Heart right ventricle (tissue), 16 donors: ENCODE measurements around the gene CS. TPM values are rescaled to one million over a fixed set of nuclear protein-coding genes. Genes with fewer than 3 reads are reported as not detected.
"Not testable (repeated sequence)": the region's sequence is repeated elsewhere in the genome, so short reads cannot be mapped to it uniquely, and the experiment has no call there.

Experiments used
- ATAC-seq, 8 donors: fragments of 200-7000 bp; cut with Tn5 transposase; one replicate each; pipeline ENCODE4 v1.9.1; 2020; ENCODE audit warnings: mild to moderate bottlenecking in 8 of 8, moderate library complexity in 8 of 8, moderate number of reproducible peaks in 1 of 8
- DNase-seq, 2 donors: peaks; one replicate each; pipeline ENCODE4 v3.0.0-alpha.2; 2020
- H3K27ac ChIP-seq, 10 donors: fragments of 200-600 bp; sonication (generic) in 2 of 10; one replicate each; pipeline versions ENCODE4 v1.5.0 to v1.8.0; 2020 to 2022; ENCODE audit warnings: mild to moderate bottlenecking in 3 of 10
- H3K27me3 ChIP-seq, 7 donors: fragments of 200-600 bp; one replicate each; pipeline ENCODE4 v1.8.0; 2021 to 2022; ENCODE audit warnings: mild to moderate bottlenecking in 2 of 7
- H3K36me3 ChIP-seq, 9 donors: fragments of 200-600 bp; sonication (generic) in 1 of 9; one replicate each; pipeline versions ENCODE4 v1.5.0 to v1.8.0; 2020 to 2022; ENCODE audit warnings: mild to moderate bottlenecking in 2 of 9
- H3K4me1 ChIP-seq, 9 donors: fragments of 200-600 bp; sonication (generic) in 1 of 9; one replicate each; pipeline versions ENCODE4 v1.5.0 to v1.8.0; 2020 to 2022; ENCODE audit warnings: mild to moderate bottlenecking in 4 of 9
- H3K4me3 ChIP-seq, 10 donors: fragments of 200-600 bp; sonication (generic) in 2 of 10; one replicate each; pipeline versions ENCODE4 v1.5.0 to v1.8.0; 2020 to 2022; ENCODE audit warnings: mild to moderate bottlenecking in 7 of 10, moderate library complexity in 2 of 10
- H3K9me3 ChIP-seq, 11 donors: fragments of 200-600 bp in 10 of 11; sonication (generic) in 2 of 11; one replicate each; pipeline versions ENCODE4 v1.5.0 to v1.8.0; 2013 to 2022; ENCODE audit warnings: mild to moderate bottlenecking in 2 of 11, control low read depth in 1 of 11, moderate library complexity in 1 of 11
- WGBS, 2 donors: extraction: QIAGEN DNeasy Blood & Tissue Kit; methylation state at CpG; one replicate each; pipeline ENCODE4 v1.1.7; 2013; ENCODE audit warnings: inconsistent platforms in 1 of 2; 5-methylcytosine and 5-hydroxymethylcytosine counted together
- intact Hi-C, 10 donors: fragments of 100-400 bp; cut with DNase I; formaldehyde crosslinking; loops; one replicate each; pipeline versions ENCODE4 v1.11.1 to v1.14.2; 2022
- polyA plus RNA-seq, 2 donors: library from polyadenylated mRNA; stranded (reverse); fragments of 200-250 nt; gene quantifications; one replicate each; pipeline ENCODE4 v1.2.3, GENCODE V29; 2013
- total RNA-seq, 10 donors: library from RNA; stranded (reverse); fragmentation: NEBNext Ultra II Directional in 3 of 10; extraction: Animal tissue kit (Norgen Biotek cat#: 25700) in 3 of 10; gene quantifications; one replicate each; pipeline versions ENCODE4 v1.2.1 to v1.2.4, GENCODE V29; 2021 to 2023
- TF ChIP-seq, protein P1 (sequence below), 9 donors: fragments of 200-600 bp; sonication (generic) in 2 of 9; IDR thresholded peaks; one replicate each; pipeline versions ENCODE4 v1.5.0 to v1.8.0; 2021 to 2022; ENCODE audit warnings: antibody characterized with exemption in 9 of 9, mild to moderate bottlenecking in 5 of 9, moderate library complexity in 1 of 9
- donor health status: Arrhythmogenic right ventricular cardiomyopathy.
- donor health status: ischemic (EF 13 %, LVEDD 7.1; RV severe dilation, severe dysfunction).
- donor health status: healthy with polysubstance abuse.
- donor health status: DM: no; HTN: yes; CAD: no.
- donor health status: DM: no; HTN: no; CAD: no.
- donor health status: ischemic (EF 25% LVEDD 6.9; RV normal size, moderate dysfunction).
- donor health status: ischemic (EF 25% LVEDD 5.7; RV mildly dilated, moderate dysfunction).
- donor health status: healthy.
- donor health status: DM: yes; HTN: yes; CAD: no.
- donor health status: Ischemic cardiomyopathy.
- donor health status: ischemic (EF 35%, LVEDD 5.7; RV mildly dilated, moderate dysfunction).
- donor health status: nonischemic (EF 11% LVEDD 7.7; RV severe dilation, severe dysfunction).
- donor health status: DM: yes; HTN: yes; CAD: no.
- donor health status: PGD.
- donor health status: ischemic (EF 29% LVEDD 5.4; RV normal size, mild dysfunction).
- donor health status: nonischemic (EF 23%, LVEDD 6.1; RV moderate dilation, normal function).

The CS gene
- total and polyA plus RNA-seq, 12 donors, result 154 to 991 (median 859) TPM

DNA sequence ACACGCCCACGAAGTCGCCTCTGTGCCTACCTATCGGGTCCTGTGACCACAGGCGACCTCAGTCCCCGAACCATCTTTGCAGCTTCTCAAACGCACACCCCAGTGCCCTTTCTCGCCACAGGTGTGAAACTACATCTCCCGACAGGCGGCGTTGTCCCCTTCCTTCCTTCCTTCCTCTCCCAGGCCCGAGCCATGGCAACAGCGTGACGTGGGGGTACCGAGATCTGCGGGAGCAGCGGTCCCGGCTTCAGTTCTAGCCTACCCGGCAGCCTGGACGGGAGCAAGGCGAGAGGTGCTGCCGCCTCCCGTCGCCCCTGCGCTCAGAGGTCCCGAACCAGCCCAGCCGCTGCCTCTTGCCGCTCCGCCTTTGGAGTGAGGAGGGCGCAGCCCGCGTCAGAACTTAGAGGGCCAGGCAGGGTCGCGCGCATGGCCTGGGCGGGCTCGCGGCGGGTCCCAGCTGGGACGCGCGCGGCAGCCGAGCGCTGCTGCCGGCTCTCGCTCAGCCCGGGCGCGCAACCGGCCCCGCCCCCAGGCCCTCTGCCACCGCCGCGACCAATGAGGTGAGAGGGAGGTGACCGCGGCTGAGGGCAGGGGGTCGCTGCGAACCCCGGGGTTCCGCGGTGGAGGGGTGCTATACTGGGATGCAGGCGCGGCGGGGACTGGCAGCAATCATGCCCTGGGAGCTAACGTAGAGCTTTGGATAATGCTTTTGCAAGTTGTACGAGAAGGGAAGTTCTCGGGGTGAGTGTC lies 33.3 kb downstream of the CS start, which contains the start of gene COQ10A:
TSS of gene COQ10A (plus strand) at position 250 of the 750 bp plus-strand sequence. CDS start at position 427, 177 bp downstream.
- WGBS, 2 donors, result 0 to 1% methylated on average over 68 of the region's 68 CpGs
- H3K36me3 ChIP-seq, result peaks cover 0 to 35% (median 15%) of the 10 kb centered on the region in 9 donors
- intact Hi-C loops, result loop anchor here in 3 of 10 donors (2.0 to 10.0 kb wide), 3 partner anchors 26 to 198 kb away; partner anchors contain the start of genes CS (in 2 of the 3) and SPRYD4 (in 1 of the 3)
- peak within 1 kb of the TSS; percentile 57 to 90 (median 78) for H3K4me3 ChIP-seq
- no peaks in the 10 kb centered on the region for H3K27me3 ChIP-seq
- H3K27ac ChIP-seq, result peak within 1 kb of the TSS; percentile 90 to 99 (median 96)
- peak; percentile 88 to 92 for DNase-seq
- peaks cover 12 to 52% (median 23%) of the 10 kb centered on the region in 9 donors for H3K4me1 ChIP-seq
- TF ChIP-seq, protein P1, sequence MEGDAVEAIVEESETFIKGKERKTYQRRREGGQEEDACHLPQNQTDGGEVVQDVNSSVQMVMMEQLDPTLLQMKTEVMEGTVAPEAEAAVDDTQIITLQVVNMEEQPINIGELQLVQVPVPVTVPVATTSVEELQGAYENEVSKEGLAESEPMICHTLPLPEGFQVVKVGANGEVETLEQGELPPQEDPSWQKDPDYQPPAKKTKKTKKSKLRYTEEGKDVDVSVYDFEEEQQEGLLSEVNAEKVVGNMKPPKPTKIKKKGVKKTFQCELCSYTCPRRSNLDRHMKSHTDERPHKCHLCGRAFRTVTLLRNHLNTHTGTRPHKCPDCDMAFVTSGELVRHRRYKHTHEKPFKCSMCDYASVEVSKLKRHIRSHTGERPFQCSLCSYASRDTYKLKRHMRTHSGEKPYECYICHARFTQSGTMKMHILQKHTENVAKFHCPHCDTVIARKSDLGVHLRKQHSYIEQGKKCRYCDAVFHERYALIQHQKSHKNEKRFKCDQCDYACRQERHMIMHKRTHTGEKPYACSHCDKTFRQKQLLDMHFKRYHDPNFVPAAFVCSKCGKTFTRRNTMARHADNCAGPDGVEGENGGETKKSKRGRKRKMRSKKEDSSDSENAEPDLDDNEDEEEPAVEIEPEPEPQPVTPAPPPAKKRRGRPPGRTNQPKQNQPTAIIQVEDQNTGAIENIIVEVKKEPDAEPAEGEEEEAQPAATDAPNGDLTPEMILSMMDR (IDR thresholded peaks at IDR 0.05), result peak; percentile 48 to 83 (median 68)
- ATAC-seq, result peak; percentile 90 to 97 (median 93)
- H3K9me3 ChIP-seq, result no peaks in the 10 kb centered on the region

DNA sequence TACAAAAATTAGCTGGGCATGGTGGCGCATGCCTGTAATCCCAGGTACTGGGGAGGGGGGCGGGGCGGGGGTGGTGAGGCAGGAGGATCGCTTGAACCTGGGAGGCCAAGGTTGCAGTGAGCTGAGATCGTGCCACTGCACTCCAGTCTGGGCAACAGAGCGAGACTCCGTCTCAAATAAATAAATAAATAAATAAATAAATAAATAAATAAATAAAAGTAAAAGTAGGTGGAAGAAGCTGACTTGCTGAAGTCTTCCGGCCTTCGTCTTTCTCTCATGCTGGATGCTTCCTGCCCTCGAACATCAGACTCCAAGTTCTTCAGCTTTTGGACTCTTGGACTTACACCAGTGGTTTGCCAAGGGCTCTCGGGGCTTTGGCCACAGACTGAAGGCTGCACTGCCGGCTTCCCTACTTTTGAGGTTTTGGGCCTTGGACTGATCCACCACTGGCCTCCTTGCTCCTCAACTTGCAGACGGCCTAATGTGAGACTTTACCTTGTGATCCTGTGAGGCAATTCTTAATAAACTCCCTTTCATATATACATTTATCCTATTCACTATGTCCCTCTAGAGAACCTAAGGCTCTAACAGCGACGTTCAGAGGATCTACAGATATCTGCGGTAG lies 34.0 kb downstream of the CS start:
- H3K9me3 ChIP-seq, ATAC-seq, H3K27me3 ChIP-seq, DNase-seq: not testable (repeated sequence)
- Histone ChIP-seq H3K36me3 (peaks cover 0 to 29% (median 15%) of the 10 kb centered on the region in 9 donors), H3K4me1 (peaks cover 12 to 45% (median 22%) of the 10 kb centered on the region in 9 donors), H3K27ac (peak overlapping the region; percentile 90 to 99 (median 96)), H3K4me3 (peak overlapping the region; percentile 57 to 90 (median 78))
- intact Hi-C loops, result loop anchor here in 3 of 10 donors (2.0 to 10.0 kb wide), 3 partner anchors 27 to 199 kb away; partner anchors contain the start of genes CS (in 2 of the 3) and SPRYD4 (in 1 of the 3)
- 57 to 60% methylated on average over 16 of the region's 16 CpGs for WGBS, 2 donors

DNA sequence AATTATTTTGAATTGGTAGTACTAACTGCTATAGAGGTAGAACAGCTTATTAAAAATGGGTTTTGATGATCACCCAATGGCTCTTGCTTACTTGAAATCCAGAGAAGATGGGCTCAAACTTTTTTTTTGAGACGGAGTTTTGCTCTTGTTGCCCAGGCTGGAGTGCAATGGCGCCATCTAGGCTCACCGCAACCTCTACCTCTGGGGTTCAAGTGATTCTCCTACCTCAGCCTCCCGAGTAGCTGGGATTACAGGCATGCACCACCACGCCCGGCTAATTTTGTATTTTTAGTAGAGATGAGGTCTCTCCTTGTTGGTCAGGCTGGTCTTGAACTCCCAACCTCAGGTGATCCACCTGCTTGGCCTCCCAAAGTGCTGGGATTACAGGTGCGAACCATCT lies 37.2 kb downstream of the CS start:
- H3K27me3 ChIP-seq, DNase-seq, ATAC-seq, H3K36me3 ChIP-seq, H3K4me3 ChIP-seq, H3K9me3 ChIP-seq, H3K27ac ChIP-seq: not testable (repeated sequence)
- WGBS, 2 donors, result 91 to 92% methylated on average over 7 of the region's 7 CpGs
- peaks cover 7 to 28% (median 21%) of the 10 kb centered on the region in 9 donors for H3K4me1 ChIP-seq
- TF ChIP-seq, protein P1 (IDR thresholded peaks at IDR 0.05), result peak in 2 of 9 donors; percentile 6 to 10
- intact Hi-C loops, result loop anchor here in 1 of 10 donors (10.0 kb wide), 1 partner anchor 202 kb away; the partner anchor contains the start of gene SPRYD4

DNA sequence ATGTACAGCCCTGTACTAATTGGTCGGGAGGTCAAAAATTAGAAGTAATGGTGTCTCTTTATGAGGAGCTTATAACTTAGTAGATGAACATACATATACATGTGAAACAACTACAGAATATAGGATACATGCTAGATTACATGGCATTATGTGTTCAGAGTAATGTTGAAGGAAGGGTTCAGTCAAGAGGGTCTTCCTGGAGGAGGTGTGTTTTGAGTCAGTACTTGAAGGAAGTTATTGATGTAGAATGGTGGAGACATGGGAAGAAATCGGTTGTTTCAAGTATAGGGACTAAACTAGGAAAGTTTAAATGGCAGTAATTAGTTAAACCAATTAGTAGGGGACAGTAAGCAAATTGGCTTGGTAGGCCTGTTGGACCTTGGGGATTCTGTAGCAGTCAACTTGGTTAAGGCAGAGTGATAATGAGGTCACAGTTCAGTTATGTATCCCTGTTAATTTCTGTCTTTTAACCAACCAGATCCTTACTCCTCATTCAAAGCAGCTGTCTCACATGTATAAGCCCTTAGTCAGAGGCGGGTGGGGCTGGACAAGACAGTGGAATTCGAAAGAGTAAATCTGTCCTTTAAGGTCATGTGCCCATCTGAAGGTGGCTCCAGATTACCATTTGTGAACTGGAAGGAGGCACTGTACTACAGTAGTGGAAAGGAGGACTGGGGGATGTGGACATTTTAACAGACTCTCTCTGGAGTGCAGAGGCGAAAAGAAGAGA lies 38.5 kb downstream of the CS start:
- ATAC-seq (no peak), DNase-seq (no peak)
- H3K4me1 ChIP-seq, result peaks cover 6 to 30% (median 25%) of the 10 kb centered on the region in 9 donors
- H3K27ac ChIP-seq, result no peak overlapping the region
- intact Hi-C loops, result loop anchor here in 1 of 10 donors (10.0 kb wide), 1 partner anchor 203 kb away; the partner anchor contains the start of gene SPRYD4
- TF ChIP-seq, protein P1 (IDR thresholded peaks at IDR 0.05), result no peak
- H3K36me3 ChIP-seq, result peaks cover 0 to 5% (median 0%) of the 10 kb centered on the region in 9 donors
- 84 to 89% methylated on average over 5 of the region's 5 CpGs for WGBS, 2 donors
- H3K9me3 ChIP-seq, result no peaks in the 10 kb centered on the region
- no peak overlapping the region for H3K4me3 ChIP-seq
- H3K27me3 ChIP-seq, result no peaks in the 10 kb centered on the region
